Liver (tissue), 3 donors: ENCODE data around the gene VSTM2L.

Source experiments
- EGR1 ChIP-seq, 2 donors: IDR thresholded peaks; 2 replicates each; pipeline ENCODE4 v1.6.1; 2016 to 2018; ENCODE audit warnings: antibody characterized with exemption in 2 of 2, low read depth in 2 of 2
- FOXA1 ChIP-seq: IDR thresholded peaks from 2 replicates; pipeline ENCODE4 v1.6.1; 2016; ENCODE audit warnings: antibody characterized with exemption
- GABPA ChIP-seq, 2 donors: IDR thresholded peaks in 1 of 2; conservative IDR thresholded peaks in 1 of 2; 2 replicates each; pipeline ENCODE4 v1.6.1; 2016; ENCODE audit warnings: antibody characterized with exemption in 2 of 2, mild to moderate bottlenecking in 1 of 2, moderate library complexity in 1 of 2
- NR2F2 ChIP-seq: IDR thresholded peaks from 2 replicates; pipeline ENCODE4 v1.6.1; 2016; ENCODE audit warnings: antibody characterized with exemption
- RAD21 ChIP-seq, 2 donors: IDR thresholded peaks; 2 replicates each; pipeline ENCODE4 v1.6.1; 2016; ENCODE audit warnings: antibody characterized with exemption in 2 of 2, mild to moderate bottlenecking in 2 of 2
- TAF1 ChIP-seq: conservative IDR thresholded peaks from 2 replicates; pipeline ENCODE4 v1.6.1; 2016; ENCODE audit warnings: antibody characterized with exemption, mild to moderate bottlenecking
- YY1 ChIP-seq: IDR thresholded peaks from 2 replicates; pipeline ENCODE4 v1.6.1; 2016; ENCODE audit warnings: antibody characterized with exemption, mild to moderate bottlenecking
- TF ChIP-seq, protein P1 (sequence below): fragments of 150-350 bp; IDR thresholded peaks from 2 replicates; pipeline ENCODE4 v1.5.1; 2017; ENCODE audit warnings: improper control_type of control experiment, low read depth, low read length; ENCODE audit not compliant: missing input control
- TF ChIP-seq, protein P2 (sequence below): IDR thresholded peaks from 2 replicates; pipeline ENCODE4 v1.6.1; 2016; ENCODE audit warnings: antibody characterized with exemption
- TF ChIP-seq, protein P3 (sequence below): IDR thresholded peaks from 2 replicates; pipeline ENCODE4 v1.6.1; 2016; ENCODE audit warnings: antibody characterized with exemption, mild to moderate bottlenecking
- TF ChIP-seq, protein P4 (sequence below): IDR thresholded peaks from 2 replicates; pipeline ENCODE4 v1.6.1; 2016; ENCODE audit warnings: antibody characterized with exemption
- donor health status: healthy.
- donor health status: healthy.

DNA sequence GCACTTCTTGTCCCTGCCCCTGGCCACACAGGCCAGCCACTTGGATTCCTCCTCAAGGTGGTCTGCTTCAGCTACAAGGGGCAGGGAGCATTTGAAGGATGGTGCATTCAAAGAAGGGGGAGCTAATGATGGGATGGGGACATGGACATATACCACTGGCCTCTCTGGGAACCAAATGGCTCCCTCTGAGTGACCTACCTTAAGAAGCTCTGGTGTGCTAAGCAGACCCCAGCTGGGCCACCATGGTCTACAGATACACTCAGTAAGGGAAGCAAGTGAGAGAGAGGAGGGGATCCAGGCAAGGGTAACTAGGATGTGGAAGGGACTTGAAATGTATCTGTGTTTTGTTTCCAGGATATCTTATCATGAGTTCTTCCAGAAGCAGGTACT, 67.9 kb downstream of the VSTM2L start:
- TF ChIP-seq, protein P1, sequence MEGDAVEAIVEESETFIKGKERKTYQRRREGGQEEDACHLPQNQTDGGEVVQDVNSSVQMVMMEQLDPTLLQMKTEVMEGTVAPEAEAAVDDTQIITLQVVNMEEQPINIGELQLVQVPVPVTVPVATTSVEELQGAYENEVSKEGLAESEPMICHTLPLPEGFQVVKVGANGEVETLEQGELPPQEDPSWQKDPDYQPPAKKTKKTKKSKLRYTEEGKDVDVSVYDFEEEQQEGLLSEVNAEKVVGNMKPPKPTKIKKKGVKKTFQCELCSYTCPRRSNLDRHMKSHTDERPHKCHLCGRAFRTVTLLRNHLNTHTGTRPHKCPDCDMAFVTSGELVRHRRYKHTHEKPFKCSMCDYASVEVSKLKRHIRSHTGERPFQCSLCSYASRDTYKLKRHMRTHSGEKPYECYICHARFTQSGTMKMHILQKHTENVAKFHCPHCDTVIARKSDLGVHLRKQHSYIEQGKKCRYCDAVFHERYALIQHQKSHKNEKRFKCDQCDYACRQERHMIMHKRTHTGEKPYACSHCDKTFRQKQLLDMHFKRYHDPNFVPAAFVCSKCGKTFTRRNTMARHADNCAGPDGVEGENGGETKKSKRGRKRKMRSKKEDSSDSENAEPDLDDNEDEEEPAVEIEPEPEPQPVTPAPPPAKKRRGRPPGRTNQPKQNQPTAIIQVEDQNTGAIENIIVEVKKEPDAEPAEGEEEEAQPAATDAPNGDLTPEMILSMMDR, result no peak
- TF ChIP-seq, protein P2, sequence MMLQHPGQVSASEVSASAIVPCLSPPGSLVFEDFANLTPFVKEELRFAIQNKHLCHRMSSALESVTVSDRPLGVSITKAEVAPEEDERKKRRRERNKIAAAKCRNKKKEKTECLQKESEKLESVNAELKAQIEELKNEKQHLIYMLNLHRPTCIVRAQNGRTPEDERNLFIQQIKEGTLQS, result no peak
- TF ChIP-seq YY1 (no peak), TAF1 (no peak), FOXA1 (no peak), GABPA (IDR thresholded peaks at IDR 0.05 in 1 of 2, conservative IDR thresholded peaks at IDR 0.05 in 1 of 2) (no peak), RAD21 (IDR thresholded peaks at IDR 0.05) (no peak), NR2F2 (no peak), EGR1 (IDR thresholded peaks at IDR 0.05; ENCODE audit: low read depth in 2 of 2) (no peak)
- TF ChIP-seq, protein P3, sequence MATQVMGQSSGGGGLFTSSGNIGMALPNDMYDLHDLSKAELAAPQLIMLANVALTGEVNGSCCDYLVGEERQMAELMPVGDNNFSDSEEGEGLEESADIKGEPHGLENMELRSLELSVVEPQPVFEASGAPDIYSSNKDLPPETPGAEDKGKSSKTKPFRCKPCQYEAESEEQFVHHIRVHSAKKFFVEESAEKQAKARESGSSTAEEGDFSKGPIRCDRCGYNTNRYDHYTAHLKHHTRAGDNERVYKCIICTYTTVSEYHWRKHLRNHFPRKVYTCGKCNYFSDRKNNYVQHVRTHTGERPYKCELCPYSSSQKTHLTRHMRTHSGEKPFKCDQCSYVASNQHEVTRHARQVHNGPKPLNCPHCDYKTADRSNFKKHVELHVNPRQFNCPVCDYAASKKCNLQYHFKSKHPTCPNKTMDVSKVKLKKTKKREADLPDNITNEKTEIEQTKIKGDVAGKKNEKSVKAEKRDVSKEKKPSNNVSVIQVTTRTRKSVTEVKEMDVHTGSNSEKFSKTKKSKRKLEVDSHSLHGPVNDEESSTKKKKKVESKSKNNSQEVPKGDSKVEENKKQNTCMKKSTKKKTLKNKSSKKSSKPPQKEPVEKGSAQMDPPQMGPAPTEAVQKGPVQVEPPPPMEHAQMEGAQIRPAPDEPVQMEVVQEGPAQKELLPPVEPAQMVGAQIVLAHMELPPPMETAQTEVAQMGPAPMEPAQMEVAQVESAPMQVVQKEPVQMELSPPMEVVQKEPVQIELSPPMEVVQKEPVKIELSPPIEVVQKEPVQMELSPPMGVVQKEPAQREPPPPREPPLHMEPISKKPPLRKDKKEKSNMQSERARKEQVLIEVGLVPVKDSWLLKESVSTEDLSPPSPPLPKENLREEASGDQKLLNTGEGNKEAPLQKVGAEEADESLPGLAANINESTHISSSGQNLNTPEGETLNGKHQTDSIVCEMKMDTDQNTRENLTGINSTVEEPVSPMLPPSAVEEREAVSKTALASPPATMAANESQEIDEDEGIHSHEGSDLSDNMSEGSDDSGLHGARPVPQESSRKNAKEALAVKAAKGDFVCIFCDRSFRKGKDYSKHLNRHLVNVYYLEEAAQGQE, result no peak
- TF ChIP-seq, protein P4, sequence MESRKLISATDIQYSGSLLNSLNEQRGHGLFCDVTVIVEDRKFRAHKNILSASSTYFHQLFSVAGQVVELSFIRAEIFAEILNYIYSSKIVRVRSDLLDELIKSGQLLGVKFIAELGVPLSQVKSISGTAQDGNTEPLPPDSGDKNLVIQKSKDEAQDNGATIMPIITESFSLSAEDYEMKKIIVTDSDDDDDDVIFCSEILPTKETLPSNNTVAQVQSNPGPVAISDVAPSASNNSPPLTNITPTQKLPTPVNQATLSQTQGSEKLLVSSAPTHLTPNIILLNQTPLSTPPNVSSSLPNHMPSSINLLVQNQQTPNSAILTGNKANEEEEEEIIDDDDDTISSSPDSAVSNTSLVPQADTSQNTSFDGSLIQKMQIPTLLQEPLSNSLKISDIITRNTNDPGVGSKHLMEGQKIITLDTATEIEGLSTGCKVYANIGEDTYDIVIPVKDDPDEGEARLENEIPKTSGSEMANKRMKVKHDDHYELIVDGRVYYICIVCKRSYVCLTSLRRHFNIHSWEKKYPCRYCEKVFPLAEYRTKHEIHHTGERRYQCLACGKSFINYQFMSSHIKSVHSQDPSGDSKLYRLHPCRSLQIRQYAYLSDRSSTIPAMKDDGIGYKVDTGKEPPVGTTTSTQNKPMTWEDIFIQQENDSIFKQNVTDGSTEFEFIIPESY, result no peak
